HL-60 (cell line): ENCODE results near the gene DERA.

Experiments
- DNase-seq, 2 experiments: peaks; one replicate each; pipeline ENCODE4 v3.0.0-alpha.2; 2010 to 2020; ENCODE audit warnings: low read depth in 1 of 2, low spot score in 1 of 2
- H3K27ac ChIP-seq: fragments of 250-450 bp; sonication (Bioruptor Pico); replicated peaks from 2 replicates; pipeline ENCODE4 v1.5.1; 2020; ENCODE audit warnings: mild to moderate bottlenecking, moderate library complexity
- H3K27me3 ChIP-seq: fragments of 250-450 bp; sonication (Bioruptor Pico); 2 replicates; pipeline ENCODE4 v1.5.1; 2021; ENCODE audit warnings: mild to moderate bottlenecking, moderate library complexity; ENCODE audit not compliant: insufficient read depth, poor library complexity, severe bottlenecking
- H3K4me3 ChIP-seq: replicated peaks from 2 replicates; pipeline ENCODE4 v1.5.1; 2011; ENCODE audit warnings: mild to moderate bottlenecking, control low read depth, low read length; ENCODE audit not compliant: insufficient read depth
- CTCF ChIP-seq: IDR thresholded peaks from one replicate; pipeline ENCODE4 v1.5.1; 2011; ENCODE audit warnings: low read length, control low read depth, inconsistent platforms; ENCODE audit not compliant: insufficient read depth
- GABPA ChIP-seq: IDR thresholded peaks from 2 replicates; pipeline ENCODE4 v1.6.1; 2012; ENCODE audit warnings: low read depth
- POLR2AphosphoS5 ChIP-seq: IDR thresholded peaks from 2 replicates; pipeline ENCODE4 v1.6.1; 2012; ENCODE audit warnings: low read depth
- REST ChIP-seq: IDR thresholded peaks from 2 replicates; pipeline ENCODE4 v1.6.1; 2012; ENCODE audit warnings: low read depth; ENCODE audit not compliant: insufficient replicate concordance
- SPI1 ChIP-seq: IDR thresholded peaks from 2 replicates; pipeline ENCODE4 v1.6.1; 2012; ENCODE audit warnings: low read depth, mild to moderate bottlenecking, borderline replicate concordance

The DERA gene

GRCh38 chr12:15955281-15955680, 44.1 kb downstream of the DERA start:
- H3K27me3 ChIP-seq: no peaks in the 10 kb centered on the region
- H3K4me3 ChIP-seq: no peak overlapping the region
- DNase-seq: no peak
- H3K27ac ChIP-seq: no peak overlapping the region
- TF ChIP-seq CTCF (no peak), POLR2AphosphoS5 (no peak), SPI1 (no peak), REST (no peak), GABPA (no peak)

GRCh38 chr12:15956010-15956409, 44.9 kb downstream of the DERA start:
- Histone ChIP-seq H3K4me3 (no peak overlapping the region), H3K27me3 (no peaks in the 10 kb centered on the region), H3K27ac (no peak overlapping the region)
- no peak for TF ChIP-seq REST
- no peak for TF ChIP-seq SPI1
- TF ChIP-seq CTCF: no peak
- no peak for TF ChIP-seq POLR2AphosphoS5
- no peak for TF ChIP-seq GABPA
- DNase-seq: no peak

- H3K27ac ChIP-seq: no peak overlapping the region
- TF ChIP-seq POLR2AphosphoS5 (no peak), REST (no peak), SPI1 (no peak), GABPA (no peak), CTCF (no peak)
- DNase-seq: no peak
- no peak overlapping the region for H3K4me3 ChIP-seq
- no peaks in the 10 kb centered on the region for H3K27me3 ChIP-seq
These were observed 45.5 kb downstream of the DERA start for GRCh38 chr12:15956413-15957185.
